ENCODE data around the gene NCOA7.

GRCh38 chr6:125797886-125798444 is 7.2 kb downstream of the NCOA7 start:
- TF ChIP-seq CTCF (IDR thresholded peaks at IDR 0.05), result no peak
- TF ChIP-seq POLR2A (IDR thresholded peaks at IDR 0.05), result no peak

All from right lobe of liver (tissue), 4 donors.